SK-N-SH (cell line): Measurements from ENCODE around the gene AAGAB.

Experiments
- CHD2 ChIP-seq: fragments of 150-350 bp; IDR thresholded peaks from 2 replicates; pipeline ENCODE4 v1.6.1; 2018; ENCODE audit warnings: low read length; ENCODE audit not compliant: partially characterized antibody
- CTCF ChIP-seq: fragments of 200-600 bp; sonication (generic); IDR thresholded peaks from 2 replicates; pipeline ENCODE4 v1.6.1; 2017; ENCODE audit warnings: antibody characterized with exemption, mild to moderate bottlenecking, moderate library complexity
- EZH2phosphoT487 ChIP-seq: fragments of 200-600 bp; sonication (generic); IDR thresholded peaks from 2 replicates; pipeline ENCODE4 v1.6.1; 2017; ENCODE audit warnings: low read depth, mixed run types, mild to moderate bottlenecking, antibody characterized with exemption, moderate library complexity, borderline replicate concordance
- GABPA ChIP-seq: IDR thresholded peaks from 2 replicates; pipeline ENCODE4 v1.4.0; 2012; ENCODE audit warnings: low read depth, mild to moderate bottlenecking
- MXI1 ChIP-seq: IDR thresholded peaks from 2 replicates; pipeline ENCODE4 v1.6.1; 2012; ENCODE audit warnings: mild to moderate bottlenecking, low read depth, low read length, improper control_type of control experiment
- RFX5 ChIP-seq: IDR thresholded peaks from 2 replicates; pipeline ENCODE4 v1.6.1; 2012; ENCODE audit warnings: mild to moderate bottlenecking, improper control_type of control experiment, low read length
- SMC3 ChIP-seq: IDR thresholded peaks from 2 replicates; pipeline ENCODE4 v1.6.1; 2012; ENCODE audit warnings: low read depth, low read length, improper control_type of control experiment
- TAF1 ChIP-seq: IDR thresholded peaks from 2 replicates; pipeline ENCODE4 v1.6.1; 2012; ENCODE audit warnings: low read depth, mild to moderate bottlenecking, low read length, moderate library complexity, borderline replicate concordance

DNA sequence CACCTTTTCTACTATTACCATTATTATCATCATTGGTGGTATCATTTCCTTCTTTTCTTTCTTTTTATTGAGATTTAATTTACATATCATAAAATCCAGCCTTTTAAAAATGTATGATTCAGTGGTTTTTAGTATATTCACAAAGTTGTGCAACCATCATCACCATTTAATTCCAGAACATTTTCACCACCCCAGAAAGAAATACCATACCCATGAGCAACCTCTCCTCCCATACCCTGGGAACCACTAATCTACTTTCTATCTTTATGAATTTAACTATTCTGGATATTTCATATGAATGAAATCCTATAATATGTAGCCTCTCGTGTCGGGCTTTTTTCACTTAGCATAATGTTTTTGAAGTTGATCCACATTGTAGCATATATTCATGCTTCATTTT, 29.1 kb downstream of the AAGAB start:
- no peak for TF ChIP-seq EZH2phosphoT487
- no peak for TF ChIP-seq GABPA
- no peak for TF ChIP-seq CTCF
- TF ChIP-seq MXI1: no peak
- TF ChIP-seq CHD2: no peak
- no peak for TF ChIP-seq RFX5
- TF ChIP-seq SMC3: no peak
- no peak for TF ChIP-seq TAF1
